ENCODE measurements around the gene B3GNT9.

- TF ChIP-seq EZH2phosphoT487 (IDR thresholded peaks at IDR 0.05; ENCODE audit: insufficient read depth, low read depth) (no peak), EZH2 (IDR thresholded peaks at IDR 0.05; ENCODE audit: insufficient read depth, poor library complexity, severe bottlenecking) (no peak)
Observed at GRCh38 chr16:67177743-67178699, 27.2 kb upstream of the B3GNT9 start.
